Karpas-422 (cell line): Measurements from ENCODE around the gene BRAF. TPM values are rescaled to one million over a fixed set of nuclear protein-coding genes. Genes with fewer than 3 reads are reported as not detected.

Experiments used
- DNase-seq: peaks from one replicate; pipeline ENCODE4 v3.0.0-alpha.2; 2015
- H2AFZ ChIP-seq: fragments of 200-600 bp; sonication (generic); 2 replicates; pipeline ENCODE4 v1.6.1; 2014; ENCODE audit warnings: antibody characterized with exemption, low read length, mixed read lengths
- H3K27ac ChIP-seq: fragments of 200-600 bp; sonication (generic); 2 replicates; pipeline ENCODE4 v1.5.1; 2014; ENCODE audit warnings: mild to moderate bottlenecking, low read length, moderate library complexity
- H3K27me3 ChIP-seq: fragments of 200-600 bp; sonication (generic); 2 replicates; pipeline ENCODE4 v1.6.1; 2014; ENCODE audit warnings: low read length, mixed read lengths
- H3K36me3 ChIP-seq: fragments of 200-600 bp; sonication (generic); 2 replicates; pipeline ENCODE4 v1.6.1; 2014; ENCODE audit warnings: low read length, mixed read lengths; ENCODE audit not compliant: insufficient read depth
- H3K4me1 ChIP-seq: fragments of 200-600 bp; sonication (generic); 2 replicates; pipeline ENCODE4 v1.6.1; 2014; ENCODE audit warnings: mild to moderate bottlenecking, low read length, mixed read lengths
- H3K4me2 ChIP-seq: fragments of 200-600 bp; sonication (generic); 2 replicates; pipeline ENCODE4 v1.6.1; 2014; ENCODE audit warnings: low read length, low read depth, mild to moderate bottlenecking; ENCODE audit not compliant: poor library complexity, severe bottlenecking
- H3K4me3 ChIP-seq: fragments of 200-600 bp; sonication (generic); 2 replicates; pipeline ENCODE4 v1.5.1; 2014; ENCODE audit warnings: mild to moderate bottlenecking, antibody characterized with exemption, low read length, mixed read lengths
- H3K79me2 ChIP-seq: fragments of 200-600 bp; sonication (generic); 2 replicates; pipeline ENCODE4 v1.6.1; 2014; ENCODE audit warnings: mild to moderate bottlenecking, low read length, mixed read lengths
- H3K9ac ChIP-seq: fragments of 200-600 bp; sonication (generic); 2 replicates; pipeline ENCODE4 v1.6.0; 2014; ENCODE audit warnings: low read length
- H3K9me2 ChIP-seq: fragments of 200-600 bp; sonication (generic), shearing (Covaris generic); replicated peaks from 2 replicates; pipeline ENCODE4 v1.6.0; 2014; ENCODE audit warnings: mild to moderate bottlenecking, low read length, moderate library complexity; ENCODE audit not compliant: insufficient read depth
- H3K9me3 ChIP-seq: fragments of 300-700, 200-600 bp; sonication (generic); 2 replicates; pipeline ENCODE4 v1.6.1; 2014; ENCODE audit warnings: low read length, mixed read lengths
- H4K20me1 ChIP-seq: fragments of 200-600 bp; sonication (generic); 2 replicates; pipeline ENCODE4 v1.6.1; 2014; ENCODE audit warnings: mild to moderate bottlenecking, antibody characterized with exemption, low read length, low read depth; ENCODE audit not compliant: insufficient read depth
- total RNA-seq: library from RNA; depleted of rRNA; stranded (reverse); fragments of >200 nt; shearing (Covaris generic); gene quantifications from 2 replicates; pipeline ENCODE4 v1.2.3, GENCODE V29; 2014; ENCODE audit warnings: low replicate concordance

The BRAF gene
- total RNA-seq, 1 experiment from 2014 or later: 72.6 TPM

DNA sequence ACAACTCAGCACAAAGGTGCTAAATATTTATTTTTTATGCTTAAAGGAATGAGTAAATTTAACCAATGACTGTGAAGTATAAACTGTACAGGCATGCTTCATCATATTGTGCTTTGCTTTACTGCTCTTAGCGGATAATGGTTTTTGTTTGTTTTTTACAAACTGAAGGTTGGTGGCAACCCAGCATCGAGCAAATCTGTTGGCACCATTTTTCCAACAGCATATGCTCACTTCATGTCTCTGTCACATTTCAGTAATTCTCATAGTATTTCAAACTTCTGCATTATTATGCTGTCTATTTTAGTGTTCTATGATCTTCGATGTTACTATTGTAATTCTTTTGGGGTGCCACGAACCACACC lies 22.8 kb downstream of the BRAF start:
- Histone ChIP-seq H3K4me1 (0 out of 2 replicates have a peak, but pooled peaks cover 7% of the 10 kb centered on the region), H3K9ac (no peak overlapping the region), H3K27me3 (no peaks in the 10 kb centered on the region), H3K27ac (no peak overlapping the region), H2AFZ (no peak overlapping the region), H3K4me3 (no peak overlapping the region), H3K4me2 (no peak overlapping the region), H3K9me3 (peaks cover 3% of the 10 kb centered on the region; the same call in 1 of the 2 replicates), H3K9me2 (no peaks in the 10 kb centered on the region), H3K36me3 (0 out of 2 replicates have a peak, but pooled peaks cover 6% of the 10 kb centered on the region), H3K79me2 (peaks cover 97% of the 10 kb centered on the region), H4K20me1 (no peaks in the 10 kb centered on the region; the same call in 1 of the 2 replicates)
- no peak for DNase-seq

DNA sequence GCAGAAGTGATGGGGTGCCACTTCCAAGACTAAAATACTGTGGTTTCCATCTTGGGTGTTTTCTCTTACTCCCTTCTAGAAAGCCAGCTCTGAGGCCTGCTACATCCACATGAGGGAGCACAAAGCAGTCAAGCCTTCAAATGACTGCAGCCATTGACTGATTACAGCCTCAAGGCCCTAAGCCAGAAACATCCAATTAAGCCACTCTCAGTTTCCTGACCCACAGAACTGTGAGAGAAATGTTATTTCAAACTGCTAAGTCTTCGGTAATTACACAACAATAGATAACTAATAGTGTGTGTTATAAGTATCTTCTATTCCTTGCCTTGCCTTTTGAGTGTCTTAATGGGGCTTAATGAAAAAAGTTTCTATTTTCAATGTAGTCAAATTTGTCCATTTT lies 24.8 kb downstream of the BRAF start:
- no peak overlapping the region for H3K27ac ChIP-seq
- H3K9ac ChIP-seq: no peak overlapping the region
- no peak for DNase-seq
- H3K79me2 ChIP-seq: peaks cover 100% of the 10 kb centered on the region
- 0 out of 2 replicates have a peak, but pooled peaks cover 6% of the 10 kb centered on the region for H3K36me3 ChIP-seq
- no peak overlapping the region for H3K4me3 ChIP-seq
- peaks cover 3% of the 10 kb centered on the region; the same call in 1 of the 2 replicates for H3K9me3 ChIP-seq
- no peak overlapping the region for H2AFZ ChIP-seq
- H3K27me3 ChIP-seq: no peaks in the 10 kb centered on the region
- H3K9me2 ChIP-seq: no peaks in the 10 kb centered on the region
- H3K4me2 ChIP-seq: no peak overlapping the region
- H3K4me1 ChIP-seq: peaks cover 12% of the 10 kb centered on the region; the same call in 1 of the 2 replicates
- H4K20me1 ChIP-seq: no peaks in the 10 kb centered on the region; the same call in 1 of the 2 replicates

GRCh38 chr7:140898786-140899536 lies 25.8 kb downstream of the BRAF start:
- no peak overlapping the region for H2AFZ ChIP-seq
- no peak for DNase-seq
- H3K27me3 ChIP-seq: no peaks in the 10 kb centered on the region
- H3K9ac ChIP-seq: no peak overlapping the region
- H3K9me3 ChIP-seq: peaks cover 3% of the 10 kb centered on the region; the same call in 1 of the 2 replicates
- 0 out of 2 replicates have a peak, but pooled peaks cover 6% of the 10 kb centered on the region for H3K36me3 ChIP-seq
- no peak overlapping the region for H3K4me2 ChIP-seq
- H4K20me1 ChIP-seq: no peaks in the 10 kb centered on the region; the same call in 1 of the 2 replicates
- no peaks in the 10 kb centered on the region for H3K9me2 ChIP-seq
- H3K4me3 ChIP-seq: no peak overlapping the region
- H3K79me2 ChIP-seq: peaks cover 100% of the 10 kb centered on the region
- no peak overlapping the region for H3K27ac ChIP-seq
- H3K4me1 ChIP-seq: peaks cover 20% of the 10 kb centered on the region

GRCh38 chr7:140896996-140897395 lies 27.7 kb downstream of the BRAF start:
- Histone ChIP-seq H4K20me1 (no peaks in the 10 kb centered on the region; the same call in 1 of the 2 replicates), H3K4me2 (no peak overlapping the region)

DNA sequence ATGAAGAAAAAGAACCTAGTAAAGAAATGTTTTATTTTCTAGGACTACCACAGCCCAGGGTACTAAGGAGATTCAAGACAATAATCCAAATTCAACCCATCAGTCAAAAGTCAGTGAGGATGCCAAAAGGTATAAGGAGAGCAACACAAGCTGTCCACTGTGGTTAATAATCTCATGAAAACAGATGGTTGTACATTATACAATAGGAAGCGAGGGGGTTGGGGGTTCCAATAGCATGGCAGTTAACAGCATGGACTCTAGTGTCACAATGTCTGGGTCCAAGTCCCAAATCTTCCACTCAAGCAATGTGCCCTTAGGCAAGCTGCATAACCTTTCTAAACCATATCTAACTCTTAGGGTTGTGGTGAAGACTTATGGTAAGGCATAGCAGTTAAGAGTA lies 35.1 kb downstream of the BRAF start:
- no peaks in the 10 kb centered on the region for H3K27me3 ChIP-seq
- H3K79me2 ChIP-seq: peaks cover 100% of the 10 kb centered on the region
- H3K9ac ChIP-seq: no peak overlapping the region
- H3K36me3 ChIP-seq: no peaks in the 10 kb centered on the region
- H3K27ac ChIP-seq: no peak overlapping the region
- no peaks in the 10 kb centered on the region for H3K9me2 ChIP-seq
- H4K20me1 ChIP-seq: no peaks in the 10 kb centered on the region; the same call in 1 of the 2 replicates
- H2AFZ ChIP-seq: no peak overlapping the region
- H3K4me3 ChIP-seq: no peak overlapping the region
- H3K4me1 ChIP-seq: peaks cover 69% of the 10 kb centered on the region
- H3K4me2 ChIP-seq: peak overlapping the region; percentile 28
- H3K9me3 ChIP-seq: no peaks in the 10 kb centered on the region
- DNase-seq: no peak

More at GRCh38 chr7:140896996-140897395, 27.7 kb downstream of the BRAF start:
- no peak overlapping the region for H2AFZ ChIP-seq
- H3K4me3 ChIP-seq: no peak overlapping the region
- no peaks in the 10 kb centered on the region for H3K9me2 ChIP-seq
- H3K9ac ChIP-seq: no peak overlapping the region
- no peaks in the 10 kb centered on the region for H3K9me3 ChIP-seq
- no peaks in the 10 kb centered on the region for H3K27me3 ChIP-seq
- H3K27ac ChIP-seq: no peak overlapping the region
- H3K36me3 ChIP-seq: no peaks in the 10 kb centered on the region
- no peak for DNase-seq
- H3K4me1 ChIP-seq: peaks cover 33% of the 10 kb centered on the region
- H3K79me2 ChIP-seq: peaks cover 100% of the 10 kb centered on the region

DNA sequence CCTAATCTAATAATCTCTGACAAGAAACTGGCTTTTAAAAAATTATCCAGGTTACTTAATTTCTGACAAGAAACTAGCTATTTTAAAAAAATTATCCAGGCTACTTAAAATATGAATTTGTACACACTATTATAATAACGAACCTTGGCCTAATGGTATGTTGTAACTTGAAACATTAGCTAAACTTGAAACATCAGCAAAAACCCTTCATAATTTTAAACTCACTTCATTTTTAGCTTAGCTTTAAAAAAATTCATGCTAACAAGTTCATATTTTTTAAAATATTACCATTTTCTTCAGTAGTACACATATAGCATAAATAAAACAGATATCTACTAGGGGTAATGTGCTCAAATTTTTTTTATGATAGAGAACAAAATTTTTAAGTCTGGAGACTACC lies 35.6 kb downstream of the BRAF start:
- Histone ChIP-seq H3K27me3 (no peaks in the 10 kb centered on the region), H3K36me3 (no peaks in the 10 kb centered on the region), H4K20me1 (no peaks in the 10 kb centered on the region; the same call in 1 of the 2 replicates), H3K4me3 (no peak overlapping the region), H3K27ac (no peak overlapping the region), H3K9ac (no peak overlapping the region), H3K9me3 (no peaks in the 10 kb centered on the region), H3K79me2 (peaks cover 100% of the 10 kb centered on the region), H3K4me2 (no peak overlapping the region), H3K4me1 (peaks cover 69% of the 10 kb centered on the region), H3K9me2 (no peaks in the 10 kb centered on the region), H2AFZ (no peak overlapping the region)
- DNase-seq: no peak

- H3K27me3 ChIP-seq: no peaks in the 10 kb centered on the region
- H3K4me3 ChIP-seq: no peak overlapping the region
- DNase-seq: no peak
- H3K9ac ChIP-seq: no peak overlapping the region
- no peaks in the 10 kb centered on the region for H3K36me3 ChIP-seq
- H2AFZ ChIP-seq: no peak overlapping the region
- H3K4me2 ChIP-seq: no peak overlapping the region
- no peak overlapping the region for H3K27ac ChIP-seq
- H3K79me2 ChIP-seq: peaks cover 100% of the 10 kb centered on the region
- no peaks in the 10 kb centered on the region; the same call in 1 of the 2 replicates for H4K20me1 ChIP-seq
- H3K4me1 ChIP-seq: peaks cover 75% of the 10 kb centered on the region
- H3K9me2 ChIP-seq: no peaks in the 10 kb centered on the region
- no peaks in the 10 kb centered on the region for H3K9me3 ChIP-seq
Measured at GRCh38 chr7:140888087-140888486, 36.6 kb downstream of the BRAF start.

GRCh38 chr7:140885735-140886334 lies 38.9 kb downstream of the BRAF start:
- H3K9me3 ChIP-seq: no peaks in the 10 kb centered on the region
- H4K20me1 ChIP-seq: no peaks in the 10 kb centered on the region
- no peaks in the 10 kb centered on the region for H3K9me2 ChIP-seq
- peaks cover 99% of the 10 kb centered on the region for H3K79me2 ChIP-seq
- no peak overlapping the region for H3K4me2 ChIP-seq
- no peak overlapping the region for H3K4me3 ChIP-seq
- no peak overlapping the region for H3K9ac ChIP-seq
- no peak for DNase-seq
- H2AFZ ChIP-seq: no peak overlapping the region
- H3K4me1 ChIP-seq: peaks cover 56% of the 10 kb centered on the region
- peak overlapping the region; percentile 33; the same call in 1 of the 2 replicates for H3K27ac ChIP-seq
- H3K36me3 ChIP-seq: no peaks in the 10 kb centered on the region
- H3K27me3 ChIP-seq: no peaks in the 10 kb centered on the region
